ENCODE results near the gene TSC22D4.
"Not testable (repeated sequence)": the region's sequence is repeated elsewhere in the genome, so short reads cannot be mapped to it uniquely, and the experiment has no call there.

Gene TSC22D4

DNA sequence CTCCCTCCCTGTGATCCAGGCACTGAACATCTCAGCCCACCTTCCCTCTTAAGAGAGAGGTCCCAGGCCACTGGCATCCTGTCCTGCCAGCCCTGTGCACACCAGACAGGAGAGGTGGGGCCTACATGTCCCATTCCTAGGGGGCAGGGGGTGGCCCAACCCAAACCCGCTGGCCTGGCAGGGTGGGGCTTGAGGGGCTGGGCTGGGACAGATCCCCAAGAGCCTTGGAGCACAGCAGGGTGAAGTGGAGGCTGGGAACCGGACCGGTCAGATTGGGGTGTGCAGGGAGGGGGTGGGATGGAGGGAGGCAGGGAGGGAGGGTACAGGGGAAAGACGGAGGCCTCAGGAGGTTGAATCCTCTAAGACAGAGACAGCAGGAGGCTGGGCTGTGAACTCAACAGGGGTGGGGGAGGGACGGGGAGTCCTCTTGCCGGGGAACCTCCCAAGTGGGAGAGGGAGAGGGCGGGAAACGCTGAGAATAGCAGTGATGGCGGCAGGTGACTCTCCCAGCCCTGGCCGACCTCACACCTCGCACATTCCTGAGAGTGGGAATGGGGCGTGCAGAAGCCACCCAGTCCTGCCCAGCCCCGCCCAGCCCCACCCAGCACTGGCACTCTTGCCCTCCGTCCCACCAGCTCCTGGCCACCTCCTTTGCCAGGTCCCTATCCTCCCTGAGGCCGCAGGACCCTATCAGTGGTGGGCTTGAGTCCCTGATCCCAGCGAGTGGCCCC, 6.7 kb downstream of the TSC22D4 start:
- no peak for DNase-seq

DNA sequence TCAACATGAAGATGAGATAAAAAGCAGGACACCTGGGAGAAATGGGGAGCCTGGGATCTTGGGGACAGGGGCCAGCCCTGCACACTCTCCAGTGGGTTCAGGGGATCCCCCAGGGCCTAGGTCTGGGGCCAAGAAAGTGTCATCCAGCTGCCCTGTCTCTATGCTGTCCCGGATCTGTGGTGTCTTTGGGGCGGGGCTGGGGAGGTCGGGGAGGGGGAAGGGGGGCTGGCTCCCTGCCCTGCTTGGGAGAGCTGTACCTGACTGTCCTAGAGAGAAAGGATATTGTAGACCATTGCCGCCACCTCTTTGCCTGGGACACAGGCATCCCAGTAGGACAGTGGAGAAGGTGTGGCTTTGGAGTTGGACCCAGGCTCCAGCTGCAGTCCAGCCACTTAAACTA, 8.0 kb downstream of the TSC22D4 start:
- no peak for DNase-seq

DNA sequence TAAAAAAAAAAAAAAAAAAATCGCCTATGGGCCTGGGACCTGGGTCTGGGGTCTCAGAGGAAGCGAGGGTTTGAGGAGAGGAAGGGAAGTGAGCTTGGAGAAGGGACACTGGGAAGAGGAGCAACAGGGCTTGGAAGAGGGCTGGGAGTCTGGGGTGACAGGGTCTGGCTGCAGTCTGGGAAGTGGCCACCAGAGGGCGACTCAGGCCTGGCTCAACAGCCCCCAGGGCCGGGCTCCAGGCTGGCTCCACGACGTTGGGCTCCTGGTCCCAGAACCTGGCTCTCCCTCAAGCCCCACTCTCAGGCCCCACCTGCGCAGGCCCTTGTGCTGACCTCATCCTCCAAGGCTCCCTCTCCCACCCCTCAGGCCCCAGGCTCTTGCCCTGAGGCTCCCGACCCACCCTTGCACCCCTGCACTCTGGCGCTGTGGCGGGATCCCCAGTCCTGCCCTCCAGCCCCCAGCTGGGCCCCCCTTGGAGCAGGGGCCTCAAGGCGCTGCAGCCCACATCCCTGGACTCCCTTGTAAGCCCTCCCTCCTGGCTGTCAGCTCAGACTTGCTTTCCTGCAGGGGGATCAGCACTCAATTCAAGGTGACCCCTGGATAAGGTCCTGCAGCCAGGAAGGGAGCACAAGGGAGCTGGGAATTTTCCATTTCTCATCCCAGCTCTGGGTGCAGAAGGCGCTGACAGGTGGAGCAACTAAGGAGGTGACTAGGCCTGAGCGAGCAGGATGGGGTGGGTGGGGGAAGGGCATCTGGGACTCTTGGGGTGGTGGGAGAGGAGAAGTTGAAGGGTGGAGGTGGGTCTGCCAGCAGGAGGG, 9.6 kb downstream of the TSC22D4 start:
- DNase-seq: peak; percentile 77 to 81

DNA sequence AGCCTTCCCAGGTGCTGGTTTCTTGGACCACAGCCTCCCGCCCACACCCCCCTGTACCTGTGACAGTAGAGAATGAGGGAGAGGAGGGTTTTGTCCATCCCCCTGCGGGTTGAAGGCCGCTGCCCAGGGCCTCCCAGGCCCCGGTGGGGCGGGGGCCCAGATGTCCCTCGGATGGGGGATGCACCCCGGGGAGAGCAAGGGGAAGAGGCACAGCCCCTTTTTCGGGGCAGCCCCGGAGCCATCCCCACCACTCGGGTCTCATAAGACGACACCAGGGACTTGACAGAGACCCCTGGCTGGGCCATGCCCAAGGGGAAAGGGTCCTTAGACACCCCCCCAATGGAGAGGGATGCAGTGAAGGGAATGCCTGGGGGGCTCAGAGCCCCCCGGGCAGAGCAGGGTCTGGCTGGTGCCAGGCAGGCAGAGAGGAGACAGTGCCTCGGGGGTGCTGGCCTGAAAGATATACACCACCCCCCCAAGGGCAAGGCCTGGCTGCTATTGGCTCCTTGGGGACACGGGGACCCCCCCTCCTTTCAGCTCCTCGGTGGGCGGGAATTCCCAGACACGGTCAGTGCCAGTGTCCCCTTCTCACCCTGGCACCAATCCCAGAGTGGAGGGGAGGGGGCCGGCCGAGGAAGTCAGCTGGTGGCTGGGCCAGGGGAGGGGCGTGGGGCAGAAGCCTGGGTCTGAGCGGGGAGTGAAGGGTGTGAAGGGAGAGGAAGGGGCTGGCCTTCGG, 11.2 kb downstream of the TSC22D4 start:
- DNase-seq: no peak

DNA sequence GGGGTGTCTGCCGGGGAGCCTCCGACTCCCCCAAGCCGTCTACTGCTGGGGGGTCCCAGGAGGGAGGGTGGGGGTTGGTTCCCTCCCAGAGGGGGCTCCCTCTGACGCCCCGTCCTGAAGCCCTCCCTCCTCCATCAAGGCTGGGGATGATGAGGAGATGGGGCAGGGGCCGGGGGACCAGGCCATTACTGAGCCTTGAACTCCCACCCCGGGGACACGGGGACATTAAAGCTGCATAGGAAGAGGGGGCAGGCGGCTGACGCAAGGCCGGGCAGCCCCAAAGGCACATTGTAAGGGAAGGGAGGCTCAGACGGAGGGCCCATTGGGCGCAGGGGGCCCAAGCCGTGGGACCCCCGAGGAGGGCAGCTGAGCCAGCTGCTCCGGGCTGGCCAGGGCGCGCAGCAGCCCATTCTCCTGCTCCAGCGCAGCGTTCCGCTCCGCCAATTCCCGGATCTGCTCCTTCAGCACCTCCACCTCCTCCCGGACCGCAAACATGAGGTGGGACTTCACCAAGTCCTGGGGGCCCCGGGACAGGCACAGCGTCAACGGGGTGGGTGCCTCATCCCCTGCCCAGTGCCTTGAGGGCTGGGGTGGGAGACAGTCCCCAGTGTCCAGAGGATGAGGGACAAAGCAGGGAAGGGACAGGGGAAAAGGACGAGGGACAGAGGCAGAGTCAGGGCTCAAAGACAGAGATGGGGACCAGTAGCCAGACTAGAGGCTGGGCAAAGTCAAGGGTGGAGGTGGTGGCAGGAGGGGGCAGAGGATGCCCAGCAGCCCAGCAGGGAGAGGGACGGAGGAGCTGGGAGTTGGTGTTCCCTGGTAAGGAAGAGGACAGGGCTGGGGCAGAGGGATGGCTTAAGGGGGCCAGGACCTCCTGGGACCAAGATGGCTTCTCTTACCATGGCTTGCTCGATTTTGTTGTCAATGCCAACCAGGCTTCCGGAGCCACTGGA, 12.1 kb downstream of the TSC22D4 start:
- no peak for DNase-seq

DNA sequence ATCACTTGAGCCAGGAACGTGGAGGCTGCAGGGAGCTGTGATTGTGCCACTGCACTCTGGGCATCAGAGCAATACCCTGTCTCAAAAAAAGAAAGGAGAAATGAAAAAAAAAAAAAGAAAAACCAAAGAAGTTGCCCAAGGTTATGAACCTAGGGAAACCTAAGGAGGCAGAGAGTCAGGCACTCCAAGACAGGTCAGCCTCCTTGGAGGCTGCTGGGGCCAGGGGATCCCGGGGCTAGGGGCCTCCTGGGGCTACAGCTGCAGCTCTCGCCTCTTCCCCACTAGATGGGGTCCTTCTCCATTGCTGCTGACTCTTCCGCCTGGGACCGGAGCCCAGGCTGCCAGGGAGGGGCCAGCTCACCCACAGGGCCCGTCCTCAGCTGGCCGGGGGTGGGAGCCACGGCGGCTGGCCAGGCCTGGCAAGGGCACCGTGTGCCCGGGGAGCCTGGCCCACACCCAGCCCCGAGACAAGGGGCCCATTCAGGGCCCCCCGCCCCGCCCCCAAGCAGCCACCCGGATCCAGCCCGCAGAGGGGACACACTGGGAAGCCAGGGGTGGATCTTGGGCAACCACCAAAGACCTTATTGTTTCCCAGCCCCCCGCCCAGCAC, 13.2 kb downstream of the TSC22D4 start:
- peak in 1 of 2 donors; percentile 38 for DNase-seq

DNA sequence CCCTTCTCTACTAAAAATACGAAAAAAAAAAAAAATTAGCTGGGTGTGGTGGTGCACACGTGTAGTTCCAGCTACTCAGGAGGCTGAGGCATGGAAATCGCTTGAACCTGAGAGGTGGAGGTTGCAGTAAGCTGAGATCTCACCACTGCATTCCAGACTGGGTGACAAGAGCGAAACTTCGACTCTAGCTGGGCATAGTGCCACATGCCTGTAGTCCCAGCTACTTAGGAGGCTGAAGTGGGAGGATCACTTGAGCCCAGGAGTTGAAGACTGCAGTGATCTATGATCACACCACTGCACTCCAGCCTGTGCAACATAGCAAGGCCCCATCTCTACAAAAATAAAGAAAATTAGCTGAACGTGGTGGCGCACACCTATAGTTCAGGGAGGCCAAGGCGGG, 13.7 kb downstream of the TSC22D4 start:
- DNase-seq: no peak

DNA sequence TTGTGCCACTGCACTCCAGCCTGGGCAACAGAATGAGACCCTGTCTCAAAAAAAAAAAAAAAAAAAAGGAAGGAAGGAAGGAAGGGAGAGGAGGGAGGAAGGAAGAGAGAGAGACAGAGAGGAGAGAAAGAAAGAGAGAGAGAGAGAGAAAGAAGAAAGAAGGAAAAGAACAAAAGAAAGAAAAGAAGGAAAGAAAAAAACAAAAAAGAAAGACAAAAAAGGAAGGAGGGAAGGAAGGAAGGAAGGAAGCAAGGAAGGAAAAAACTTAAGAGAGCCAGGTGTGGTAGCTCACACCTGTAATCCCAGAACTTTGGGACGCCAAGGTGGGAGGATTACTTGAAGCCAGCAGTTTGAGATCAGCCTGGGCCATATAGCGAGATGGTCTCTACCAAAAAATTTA, 14.2 kb downstream of the TSC22D4 start:
- no peak for DNase-seq

DNA sequence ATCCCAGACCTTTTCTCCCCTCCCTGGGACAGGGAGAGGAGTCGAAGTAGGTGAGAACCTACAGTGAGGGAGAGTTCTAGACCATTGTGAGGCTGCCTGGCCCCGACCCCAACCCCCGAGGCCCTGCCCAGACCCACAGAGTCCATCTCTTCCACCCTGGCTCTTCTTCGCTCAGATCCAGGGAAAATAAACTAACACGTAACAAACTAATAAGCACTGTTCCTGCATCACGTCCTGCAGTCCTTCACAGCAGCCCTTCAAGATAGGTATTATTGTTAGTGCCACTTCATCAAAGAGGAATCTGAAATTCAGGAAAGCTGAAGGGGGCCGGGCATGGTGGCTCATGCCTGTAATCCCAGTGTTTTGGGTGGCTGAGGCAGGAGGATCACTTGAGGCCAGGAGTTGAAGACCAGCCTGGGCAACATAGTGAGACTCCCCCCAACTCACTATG, 14.8 kb downstream of the TSC22D4 start, which contains the start of gene SPACDR:
TSS of gene SPACDR (minus strand) at position 51 of the 451 bp plus-strand sequence. CDS start 235 bp downstream, outside the sequence.
- DNase-seq: no peak

DNA sequence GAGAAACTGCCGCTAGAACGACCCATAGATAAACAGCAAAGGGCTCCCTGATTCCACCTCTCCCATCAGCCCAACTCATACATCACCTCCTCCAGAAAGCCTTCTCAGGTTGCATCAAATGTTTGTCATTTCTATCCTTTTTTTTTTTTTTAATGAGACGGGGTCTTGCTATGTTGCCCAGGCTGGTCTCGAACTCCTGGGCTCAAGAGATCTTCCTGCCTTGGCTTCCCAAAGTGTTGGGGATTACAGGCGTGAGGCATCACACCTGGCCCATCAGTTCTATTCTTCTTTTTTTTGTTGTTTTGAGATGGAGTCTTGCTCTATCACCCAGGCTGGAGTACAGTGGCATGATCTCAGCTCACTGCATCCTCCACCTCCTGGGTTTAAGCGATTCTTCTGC, 22.0 kb downstream of the TSC22D4 start:
- DNase-seq: no peak

DNA sequence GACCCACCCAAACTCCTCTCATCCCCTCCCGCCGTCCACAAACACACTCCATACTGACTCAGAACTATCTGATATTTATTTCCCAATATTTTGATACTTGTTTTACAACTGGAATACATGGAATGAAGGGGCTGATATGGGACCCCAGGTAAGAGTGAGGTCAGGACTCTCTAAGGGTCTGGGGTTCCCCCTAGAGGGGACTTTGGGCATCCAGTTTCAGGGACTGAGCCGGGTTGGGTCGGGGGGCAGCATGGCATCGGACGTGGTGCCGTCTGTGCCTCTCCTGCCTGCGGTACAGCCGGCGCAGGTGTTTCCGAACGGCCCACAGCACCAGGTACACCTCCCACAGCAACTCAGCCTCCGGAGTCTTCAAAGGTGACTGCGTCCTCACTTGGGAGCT, 22.5 kb downstream of the TSC22D4 start:
- DNase-seq: no peak

DNA sequence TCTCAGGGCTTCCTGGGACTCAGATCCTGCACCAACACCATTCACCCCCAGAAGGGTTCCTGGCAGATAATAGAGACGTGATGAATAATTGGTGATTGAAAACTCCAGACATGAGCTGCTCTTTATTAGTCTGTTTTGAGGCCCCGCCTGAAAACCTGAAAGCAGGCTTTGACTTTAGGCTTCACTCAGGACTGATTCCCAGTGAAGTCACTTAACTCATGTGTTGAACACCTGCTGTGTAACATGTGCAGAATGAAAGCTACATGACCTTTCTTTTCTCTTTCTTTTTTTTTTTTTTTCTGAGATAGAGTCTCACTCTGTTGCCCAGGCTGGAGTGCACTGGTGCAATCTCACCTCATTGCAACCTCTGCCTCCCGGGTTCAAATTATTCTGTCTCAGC, 23.8 kb downstream of the TSC22D4 start:
- DNase-seq: no peak

DNA sequence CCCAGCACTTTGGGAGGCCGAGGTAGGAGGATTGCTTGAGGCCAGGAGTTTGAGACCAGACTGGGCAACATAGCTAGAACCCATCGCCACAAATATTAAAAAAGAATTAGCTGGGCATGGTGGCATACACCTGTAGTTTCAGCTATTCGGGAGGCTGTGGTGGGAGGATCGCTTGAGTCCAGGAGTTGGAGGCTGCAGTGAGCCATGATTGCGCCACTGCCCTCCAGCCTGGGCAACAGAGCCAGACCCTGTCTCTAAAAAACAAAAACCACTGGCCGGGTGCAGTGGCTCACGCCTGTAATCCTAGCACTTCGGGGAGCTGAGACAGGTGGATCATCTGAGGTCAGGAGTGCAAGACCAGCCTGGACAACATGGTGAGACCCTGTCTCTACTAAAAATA, 25.2 kb downstream of the TSC22D4 start:
- DNase-seq: not testable (repeated sequence)

DNA sequence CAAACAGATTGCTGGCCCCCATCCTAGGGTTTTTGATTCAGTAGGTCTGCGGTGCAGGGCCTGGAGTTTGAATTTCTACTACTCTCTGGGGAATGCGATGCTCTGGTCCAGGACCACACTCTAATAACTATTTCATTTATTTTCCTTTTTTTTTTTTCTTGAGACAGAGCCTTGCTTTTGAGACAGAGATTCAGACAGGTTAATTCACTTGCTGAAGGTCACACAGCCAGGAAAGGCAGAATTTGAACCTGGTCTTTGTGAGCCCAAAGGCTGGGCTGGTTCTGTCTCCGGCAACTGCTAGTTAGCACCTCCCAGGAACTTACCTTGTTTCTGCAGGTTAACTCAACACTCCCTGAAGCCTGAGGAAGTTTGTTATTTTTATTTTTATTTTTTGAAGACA, 26.5 kb downstream of the TSC22D4 start:
- no peak for DNase-seq

DNA sequence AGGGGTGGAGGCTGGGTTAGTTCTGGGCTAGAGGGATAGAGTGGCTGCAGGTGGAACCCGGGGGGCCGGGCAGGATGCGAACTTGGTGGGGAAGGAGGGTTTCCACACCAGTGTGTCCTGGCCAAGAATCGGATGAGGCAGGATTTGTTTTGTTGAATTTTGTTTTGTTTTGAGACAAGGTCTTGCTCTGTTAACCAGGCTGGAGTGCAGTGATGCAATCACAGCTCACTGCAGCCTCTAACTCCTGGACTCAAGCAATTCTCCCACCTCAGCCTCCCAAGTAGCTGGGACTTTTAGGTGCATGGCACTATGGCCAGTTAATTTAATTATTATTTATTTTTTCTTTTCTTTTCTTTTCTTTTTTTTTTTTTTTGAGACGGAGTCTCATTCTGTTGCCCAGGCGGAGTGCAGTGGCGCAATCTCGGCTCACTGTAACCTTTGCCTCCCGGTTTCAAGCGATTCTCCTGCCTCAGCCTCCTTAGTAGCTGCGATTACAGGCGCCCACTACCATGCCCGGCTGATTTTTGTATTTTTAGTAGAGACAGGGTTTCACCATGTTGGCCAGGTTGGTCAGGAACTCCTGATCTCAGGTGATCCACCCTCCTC, 29.7 kb downstream of the TSC22D4 start:
- no peak for DNase-seq

DNA sequence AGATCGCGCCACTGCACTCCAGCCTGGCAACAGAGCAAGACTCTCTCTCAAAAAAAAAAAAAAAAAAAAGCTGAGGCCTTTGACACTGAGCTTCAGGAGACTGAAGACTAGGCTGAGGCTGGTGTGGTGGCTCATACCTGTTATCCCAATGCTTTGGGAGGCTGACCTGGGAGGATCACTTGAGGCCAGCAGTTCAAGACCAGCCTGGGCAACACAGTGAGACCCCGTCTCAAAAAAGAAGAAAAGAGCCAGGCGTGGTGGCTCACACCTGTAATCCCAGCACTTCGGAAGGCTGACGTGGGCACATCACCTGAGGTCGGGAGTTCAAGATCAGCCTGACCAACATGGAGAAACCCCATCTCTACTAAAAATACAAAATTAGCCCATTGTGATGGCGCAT, 31.7 kb downstream of the TSC22D4 start:
- DNase-seq: not testable (repeated sequence)

DNA sequence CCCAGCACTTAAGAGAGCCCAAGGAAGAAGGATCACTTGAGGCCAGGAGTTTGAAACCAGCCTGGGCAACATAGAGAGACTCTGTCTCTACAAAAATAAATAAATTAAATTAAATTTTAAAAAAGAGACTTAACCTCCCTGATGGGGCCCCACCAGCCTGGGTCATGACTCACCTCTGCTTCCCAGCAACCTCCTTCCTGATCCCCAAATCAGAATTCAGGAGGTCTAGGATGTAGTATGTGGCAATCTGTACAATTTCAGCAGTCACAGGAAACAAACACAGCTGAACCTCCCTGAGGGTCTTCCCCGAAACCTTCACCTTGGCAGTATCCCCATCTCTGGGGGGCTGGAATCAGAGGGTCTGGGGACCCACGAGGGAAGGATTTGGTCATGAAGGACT, 33.0 kb downstream of the TSC22D4 start:
- DNase-seq: no peak

DNA sequence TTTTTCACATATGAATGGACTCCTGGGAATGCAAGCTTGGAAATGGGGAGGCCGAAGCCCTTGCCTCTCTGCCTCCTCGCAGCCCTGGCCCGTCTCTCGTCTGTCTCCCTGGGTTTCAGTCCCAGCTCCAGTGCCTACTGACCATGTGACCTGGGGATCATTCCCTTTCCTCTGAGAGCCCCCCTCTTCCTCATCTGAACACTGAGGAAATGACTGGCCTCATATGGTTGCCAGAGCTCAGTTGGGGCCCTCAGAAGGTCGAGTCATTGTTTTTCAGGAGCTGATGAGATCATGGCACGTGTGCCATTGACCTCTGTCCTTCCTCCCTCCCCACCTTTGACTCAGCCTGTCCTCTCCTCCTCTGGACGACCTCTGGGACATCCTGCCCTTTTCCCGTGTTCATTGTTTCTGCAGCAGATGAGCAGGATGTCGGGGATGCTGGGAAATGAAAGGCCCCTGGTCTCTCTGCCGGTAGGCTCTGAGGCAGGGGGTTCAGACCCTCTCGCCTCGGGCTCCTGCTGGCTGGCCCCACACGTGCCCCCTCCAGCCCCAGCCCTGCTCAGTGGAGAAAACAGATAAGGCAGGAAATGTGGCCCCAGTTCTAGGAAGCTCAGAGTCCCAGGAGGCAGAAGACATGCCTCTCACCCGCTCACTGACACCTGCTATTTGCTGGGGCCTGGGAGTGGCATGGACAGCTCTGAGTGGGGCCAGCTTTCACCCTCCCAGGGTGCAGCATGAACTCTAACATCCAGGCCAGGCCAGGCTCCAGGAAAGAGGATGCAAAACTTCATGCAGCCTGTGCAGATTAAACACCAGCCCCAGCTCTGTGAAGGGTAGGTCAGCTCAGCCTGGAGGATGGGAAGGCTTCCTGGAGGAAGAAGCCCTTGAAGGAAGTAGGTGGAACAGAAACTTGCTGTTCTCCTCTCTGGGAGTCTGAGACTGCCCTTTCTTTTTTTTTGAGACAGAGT, 34.4 kb downstream of the TSC22D4 start:
- DNase-seq: peak in 1 of 2 donors; percentile 38

DNA sequence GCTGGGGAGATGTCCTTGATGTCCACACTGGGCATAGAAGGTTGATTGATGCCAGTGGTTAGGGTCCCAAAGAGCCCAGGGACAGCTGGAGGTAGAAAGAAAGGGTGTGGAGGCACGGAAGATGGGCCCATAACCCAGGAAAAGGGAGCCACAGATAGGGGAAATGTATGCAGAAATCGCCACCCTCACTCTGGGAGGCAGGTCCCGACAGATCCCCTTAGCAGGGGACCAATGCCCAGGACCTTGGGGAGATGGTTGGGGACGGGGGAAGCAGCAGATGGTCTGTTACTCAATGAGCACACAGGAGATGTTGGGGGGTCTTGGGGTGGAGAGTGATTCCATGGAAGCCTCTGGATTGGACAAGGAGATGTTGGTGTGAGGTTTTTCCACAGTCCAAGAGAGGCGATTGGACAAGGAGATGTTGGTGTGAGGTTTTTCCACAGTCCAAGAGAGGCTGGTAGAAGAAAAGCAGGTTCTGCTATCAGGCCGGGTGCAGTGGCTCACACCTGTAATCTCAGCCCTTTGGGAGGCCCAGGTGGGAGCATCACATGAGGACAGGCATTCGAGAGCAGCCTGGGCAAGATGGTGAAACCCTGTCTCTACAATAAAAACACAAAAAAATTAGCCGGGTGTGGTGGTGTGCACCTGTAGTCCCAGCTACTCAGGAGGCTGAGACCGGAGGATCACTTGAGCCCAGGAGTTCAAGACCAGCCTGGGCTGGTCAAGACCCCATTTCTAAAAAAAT, 35.7 kb downstream of the TSC22D4 start:
- no peak for DNase-seq

Measured in CD4-positive, alpha-beta T cell treated with Interleukin-1 beta for 1 hour (primary cell).